Measurements from ENCODE around the gene SPEN.
"Not testable (repeated sequence)": the region's sequence is repeated elsewhere in the genome, so short reads cannot be mapped to it uniquely, and the experiment has no call there.

Gene SPEN

DNA sequence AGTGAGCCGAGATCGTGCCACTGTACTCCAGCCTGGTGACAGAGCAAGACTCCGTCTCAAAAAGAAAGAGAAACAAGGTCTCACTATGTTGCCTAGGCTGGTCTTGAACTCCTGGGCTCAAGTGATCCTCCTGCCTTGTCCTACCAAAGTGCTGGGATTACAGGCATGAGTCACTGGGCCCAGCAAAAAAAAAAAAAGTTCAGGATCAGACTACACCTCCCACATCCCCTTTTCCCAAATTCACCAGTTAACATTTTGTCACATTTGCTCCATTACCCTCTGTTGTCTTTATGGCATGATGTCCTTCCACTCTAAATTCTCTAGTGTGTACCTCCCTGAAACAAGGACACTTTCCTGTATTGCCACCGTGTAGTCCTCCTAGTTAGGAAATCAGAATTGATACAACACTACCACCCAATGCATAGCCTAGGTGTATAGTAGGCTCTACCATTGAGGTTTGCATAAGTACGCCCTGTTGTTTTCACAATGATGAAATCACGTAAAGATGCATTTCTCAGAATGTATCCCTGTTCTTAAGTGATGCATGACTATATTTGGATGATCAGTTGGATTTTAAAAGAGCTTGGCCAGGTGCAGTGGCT, 10.7 kb downstream of the SPEN start:
- DNase-seq (ENCODE audit: low read depth), result no peak

DNA sequence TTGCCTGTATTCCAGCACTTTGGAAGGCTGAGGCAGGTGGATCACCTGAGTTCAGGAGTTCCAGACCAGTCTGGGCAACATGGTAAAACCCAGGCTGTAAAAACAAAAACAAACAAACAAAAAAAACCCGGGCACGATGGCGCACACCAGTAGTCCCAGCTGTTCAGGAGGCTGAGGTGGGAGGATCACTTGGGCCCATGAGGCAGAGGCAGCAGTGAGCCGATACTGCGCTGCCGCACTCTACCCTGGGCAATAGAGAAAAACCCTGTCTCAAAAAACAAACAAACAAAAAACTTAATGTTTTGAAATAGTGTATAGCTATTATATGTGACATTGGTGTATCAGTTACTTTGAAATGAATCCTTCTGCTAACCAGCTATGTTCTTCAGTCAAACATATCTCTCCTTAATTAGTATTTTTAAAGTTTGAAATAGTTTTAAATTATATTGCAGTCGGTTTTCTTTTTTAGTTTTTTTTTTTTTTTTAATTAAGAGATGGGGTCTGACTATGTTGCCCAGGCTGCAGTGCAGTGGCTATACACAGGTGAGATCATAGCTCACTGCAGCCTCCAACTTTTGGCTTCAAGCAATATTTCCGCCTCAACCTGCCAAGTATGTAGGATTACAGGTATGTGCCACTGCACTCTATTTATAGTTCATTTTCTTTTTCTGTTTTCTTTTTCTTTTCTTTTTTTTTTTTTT, 11.3 kb downstream of the SPEN start:
- no peak for DNase-seq (ENCODE audit: low read depth)

DNA sequence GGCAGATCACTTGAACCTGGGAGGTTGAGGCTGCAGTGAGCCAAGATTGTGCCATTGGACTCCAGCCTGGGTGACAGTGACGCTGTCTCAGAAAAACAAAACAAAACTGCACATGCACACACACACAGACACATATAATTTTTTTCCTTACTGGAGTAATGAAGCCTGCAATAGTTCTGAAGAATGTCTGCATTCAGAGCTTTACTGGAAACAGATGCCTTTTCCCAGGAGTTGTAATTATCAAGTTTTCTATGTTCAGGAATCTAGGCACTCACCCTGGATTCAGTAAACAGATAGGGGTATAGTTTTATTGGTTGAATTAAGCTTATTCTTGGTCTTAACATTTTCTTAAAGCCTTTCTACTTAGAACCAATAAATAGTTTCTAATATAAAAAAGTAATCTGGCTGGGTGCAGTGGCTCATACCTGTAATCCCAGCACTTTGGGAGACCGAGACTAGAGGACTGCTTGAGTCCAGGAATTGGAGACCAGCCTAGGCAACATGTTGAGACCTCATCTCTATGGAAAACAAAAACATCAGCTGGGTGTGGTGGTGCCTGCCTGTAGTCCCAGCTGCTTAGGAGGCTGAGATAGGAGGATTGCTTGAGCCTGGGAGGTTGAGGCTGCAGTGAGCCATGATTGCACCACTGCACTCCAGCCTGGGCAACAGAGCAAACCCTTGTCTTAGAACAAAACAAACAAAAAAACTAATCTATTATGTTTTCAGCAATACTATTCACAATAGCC, 15.8 kb downstream of the SPEN start:
- no peak for DNase-seq (ENCODE audit: low read depth)

DNA sequence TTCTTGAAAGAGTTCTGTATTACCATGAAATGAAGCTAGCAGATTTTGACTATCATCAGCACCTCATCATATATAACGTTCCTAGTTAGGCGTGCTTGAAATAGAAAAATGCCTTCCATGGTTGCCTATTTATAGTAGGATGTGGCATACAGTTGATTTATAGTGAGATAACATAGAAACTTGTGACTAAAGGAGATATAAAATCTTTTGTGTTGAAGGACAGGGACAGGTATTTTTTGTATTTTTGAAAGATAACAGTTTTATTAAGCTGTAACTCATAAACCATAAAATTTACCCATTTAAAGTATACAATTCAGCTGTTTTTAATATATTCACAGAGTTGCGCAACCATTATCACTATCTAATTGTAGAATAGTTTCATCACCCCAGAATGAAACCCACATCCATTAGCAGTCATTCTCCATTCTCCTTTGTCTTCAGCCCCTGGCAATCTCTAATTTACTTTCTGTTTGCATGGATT, 19.3 kb downstream of the SPEN start:
- no peak for DNase-seq (ENCODE audit: low read depth)

DNA sequence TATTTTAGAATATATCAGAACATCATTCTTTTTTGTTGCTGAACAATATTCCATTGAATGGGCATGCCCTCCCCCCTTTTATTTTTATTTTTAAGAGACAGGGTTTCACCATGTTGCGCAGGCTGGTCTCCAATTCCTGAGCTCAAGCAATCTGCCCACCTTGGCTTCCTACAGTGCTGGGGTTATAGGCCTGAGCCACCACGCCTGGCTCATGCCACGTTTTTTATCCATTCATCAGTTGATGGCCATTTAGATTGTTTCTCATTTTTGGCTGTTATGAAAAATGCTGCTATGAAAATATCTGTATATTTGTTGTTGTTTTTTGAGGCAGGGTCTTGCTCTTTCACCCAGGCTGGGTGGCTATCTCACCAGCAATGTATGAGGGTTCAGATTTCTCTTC, 19.8 kb downstream of the SPEN start:
- no peak for DNase-seq (ENCODE audit: low read depth)

DNA sequence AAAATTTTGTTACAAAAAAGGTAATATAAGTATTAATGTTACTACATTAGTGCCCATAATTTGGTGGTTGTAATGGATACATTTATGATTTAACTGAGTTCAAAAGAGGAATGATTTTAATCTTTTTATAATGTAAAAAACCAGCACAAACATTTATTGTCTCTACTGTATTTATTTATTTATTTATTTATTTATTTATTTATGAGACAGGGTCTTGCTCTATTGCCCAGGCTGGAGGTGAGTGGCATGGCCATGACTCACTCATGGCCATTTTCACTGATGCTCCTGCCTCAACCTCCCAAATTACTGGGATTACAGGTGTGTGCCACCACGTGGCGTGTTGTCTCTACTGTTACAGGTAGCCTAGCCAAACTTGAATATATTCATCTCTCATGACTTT, 21.9 kb downstream of the SPEN start:
- DNase-seq (ENCODE audit: low read depth), result no peak

DNA sequence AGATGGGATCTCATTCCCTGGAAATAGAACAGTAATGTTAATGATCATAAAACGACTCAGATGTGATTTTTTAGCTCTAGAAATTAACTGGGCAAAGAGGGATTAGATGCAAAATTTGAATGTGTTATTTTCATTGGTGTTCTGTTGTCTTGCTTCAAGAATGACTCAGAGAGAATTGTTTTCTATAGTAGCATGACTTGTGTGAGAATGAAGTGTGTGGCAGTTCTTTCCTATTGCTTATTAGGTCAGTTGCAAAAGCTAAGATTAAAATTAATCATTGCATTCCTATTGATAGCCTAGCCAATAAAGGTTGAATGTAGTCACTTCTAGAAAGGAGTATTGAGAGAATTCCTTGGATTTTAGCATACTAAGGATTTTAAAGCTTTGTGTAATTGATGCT, 22.9 kb downstream of the SPEN start:
- no peak for DNase-seq (ENCODE audit: low read depth)

DNA sequence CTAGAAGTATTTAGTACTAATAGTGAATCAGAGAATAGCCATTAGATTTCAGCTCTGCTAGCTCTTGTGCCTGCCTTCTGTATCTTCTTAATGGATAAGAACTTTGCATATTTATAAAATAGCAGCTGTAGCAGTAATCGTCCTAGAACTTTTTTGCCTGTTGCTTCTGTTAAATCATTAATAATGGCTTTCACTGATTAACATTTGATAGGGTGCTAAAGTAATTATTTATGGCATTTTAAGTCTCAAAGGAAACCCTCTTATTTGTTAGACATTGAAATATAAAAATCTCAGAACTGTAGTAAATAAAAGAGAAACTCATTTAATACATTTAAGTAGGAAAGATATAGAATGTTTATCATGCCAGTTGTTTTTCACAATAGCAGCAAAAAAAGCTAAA, 27.0 kb downstream of the SPEN start:
- DNase-seq (ENCODE audit: low read depth), result no peak

DNA sequence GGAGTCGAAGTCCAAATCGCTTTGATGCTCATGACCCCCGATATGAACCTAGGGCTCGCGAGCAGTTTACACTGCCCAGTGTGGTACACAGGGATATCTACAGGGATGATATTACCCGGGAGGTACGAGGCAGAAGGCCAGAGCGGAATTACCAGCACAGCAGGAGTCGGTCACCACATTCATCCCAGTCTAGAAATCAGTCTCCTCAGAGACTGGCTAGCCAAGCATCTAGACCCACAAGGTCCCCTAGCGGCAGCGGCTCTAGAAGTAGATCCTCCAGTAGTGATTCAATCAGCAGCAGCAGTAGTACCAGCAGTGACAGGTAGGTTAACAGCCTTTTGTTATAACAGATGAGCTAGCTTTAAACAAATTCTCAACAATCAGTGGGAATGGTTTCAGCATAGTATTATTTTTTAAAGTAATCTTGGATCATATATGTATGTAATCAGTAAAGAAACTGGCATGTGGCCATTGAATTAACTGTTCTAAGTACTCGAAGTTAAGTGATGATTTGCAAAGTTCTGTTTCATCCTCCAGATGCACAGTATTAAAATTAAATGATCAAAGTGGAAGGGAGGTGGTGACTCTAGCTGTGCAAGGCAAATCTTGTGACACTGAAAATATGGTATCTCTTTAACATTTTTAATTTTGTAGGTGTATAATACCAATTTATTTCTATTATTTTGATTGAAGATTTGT, 29.0 kb downstream of the SPEN start:
- no peak for DNase-seq (ENCODE audit: low read depth)

DNA sequence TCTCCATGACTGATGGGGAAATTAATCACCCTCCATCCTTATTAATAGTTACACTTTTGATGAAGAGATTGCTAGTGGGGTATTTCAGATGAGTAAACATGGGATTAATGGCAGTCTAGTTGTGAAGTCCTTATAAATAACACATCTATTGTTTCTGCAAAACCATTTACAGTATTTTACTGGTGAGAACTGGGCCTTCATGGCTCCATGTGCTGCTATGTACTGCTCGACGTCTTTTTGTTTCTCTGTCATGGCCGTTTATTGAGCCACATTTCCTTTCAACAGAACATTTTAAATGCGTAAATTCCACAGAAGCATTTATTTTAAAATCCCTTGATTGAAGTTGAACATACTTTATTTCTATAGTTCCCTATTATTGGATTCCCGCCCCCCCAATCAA, 34.5 kb downstream of the SPEN start:
- DNase-seq (ENCODE audit: low read depth), result no peak

DNA sequence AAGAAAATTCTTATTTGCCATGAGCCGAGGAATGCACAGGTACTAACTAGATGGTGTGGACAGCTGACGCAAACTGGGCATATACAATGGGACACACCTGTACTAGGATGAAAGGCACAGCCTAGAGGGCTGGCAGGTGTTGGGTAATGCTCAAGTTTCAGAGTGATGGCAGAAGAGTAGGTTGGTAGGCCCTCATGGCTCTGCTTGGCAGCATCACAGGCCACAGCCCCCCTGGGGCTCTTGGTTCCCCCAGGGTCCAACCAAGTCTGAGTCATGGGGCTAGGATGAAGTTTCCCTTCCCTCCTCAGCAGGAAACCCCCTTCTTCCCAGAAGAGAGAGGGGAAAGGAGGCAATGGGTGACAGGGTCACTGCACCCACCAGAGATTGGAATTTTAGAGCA, 35.2 kb downstream of the SPEN start:
- DNase-seq (ENCODE audit: low read depth), result no peak

DNA sequence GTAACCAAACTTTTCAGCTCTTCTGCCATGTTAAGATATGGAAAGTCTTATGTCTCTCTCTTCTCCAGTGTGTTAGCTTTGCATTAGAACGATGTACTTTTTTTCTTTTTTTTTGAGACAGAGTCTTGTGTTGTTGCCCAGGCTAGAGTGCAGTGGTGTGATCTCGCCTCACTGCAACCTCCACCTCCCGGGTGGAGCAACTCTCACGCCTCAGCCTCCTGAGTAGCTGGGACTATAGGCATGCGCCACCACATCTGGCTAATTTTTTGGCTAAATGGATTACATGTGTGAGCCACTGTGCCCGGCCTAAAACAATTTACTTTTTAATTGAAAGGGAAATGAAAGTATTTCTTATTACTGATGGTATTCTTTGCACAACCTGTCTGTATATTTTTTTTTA, 35.8 kb downstream of the SPEN start:
- no peak for DNase-seq (ENCODE audit: low read depth)

DNA sequence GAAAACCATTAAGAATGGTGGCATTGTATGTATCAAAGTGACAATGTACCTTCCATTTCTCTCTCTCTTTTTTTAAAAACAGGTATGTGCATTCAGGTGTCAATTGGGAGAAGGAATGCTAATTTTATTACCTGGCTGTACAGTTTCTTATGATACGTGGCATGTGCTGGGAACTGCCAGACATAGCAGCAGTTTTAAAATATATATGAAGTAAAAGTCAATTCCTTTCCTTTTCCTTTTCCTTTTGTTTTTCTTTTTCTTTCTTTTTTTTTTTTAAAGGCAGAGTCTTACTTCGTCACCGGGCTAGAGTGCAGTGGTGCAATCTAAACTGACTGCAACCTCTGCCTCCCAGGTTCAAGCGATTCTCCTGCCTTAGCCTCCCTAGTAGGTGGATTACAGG, 37.0 kb downstream of the SPEN start:
- DNase-seq (ENCODE audit: low read depth), result no peak

DNA sequence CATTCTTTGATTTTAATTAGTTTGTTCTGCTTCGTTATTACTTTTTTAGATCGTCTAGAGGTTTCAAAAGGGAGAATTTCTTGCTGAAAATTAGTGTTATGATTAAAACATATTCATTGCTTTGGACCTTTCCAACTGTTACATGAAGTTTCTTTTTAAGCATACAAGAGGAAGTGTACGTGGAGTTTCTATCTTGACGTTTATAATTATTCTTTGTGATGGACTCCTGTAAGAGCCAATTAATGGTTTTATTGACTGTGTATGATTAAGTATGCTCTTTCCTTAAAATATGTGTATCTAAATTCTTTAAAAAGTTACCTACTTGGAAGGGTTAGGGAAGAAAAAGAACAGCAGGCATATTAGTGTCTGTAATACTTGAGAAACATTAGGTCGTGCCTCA, 37.8 kb downstream of the SPEN start:
- DNase-seq (ENCODE audit: low read depth), result no peak

DNA sequence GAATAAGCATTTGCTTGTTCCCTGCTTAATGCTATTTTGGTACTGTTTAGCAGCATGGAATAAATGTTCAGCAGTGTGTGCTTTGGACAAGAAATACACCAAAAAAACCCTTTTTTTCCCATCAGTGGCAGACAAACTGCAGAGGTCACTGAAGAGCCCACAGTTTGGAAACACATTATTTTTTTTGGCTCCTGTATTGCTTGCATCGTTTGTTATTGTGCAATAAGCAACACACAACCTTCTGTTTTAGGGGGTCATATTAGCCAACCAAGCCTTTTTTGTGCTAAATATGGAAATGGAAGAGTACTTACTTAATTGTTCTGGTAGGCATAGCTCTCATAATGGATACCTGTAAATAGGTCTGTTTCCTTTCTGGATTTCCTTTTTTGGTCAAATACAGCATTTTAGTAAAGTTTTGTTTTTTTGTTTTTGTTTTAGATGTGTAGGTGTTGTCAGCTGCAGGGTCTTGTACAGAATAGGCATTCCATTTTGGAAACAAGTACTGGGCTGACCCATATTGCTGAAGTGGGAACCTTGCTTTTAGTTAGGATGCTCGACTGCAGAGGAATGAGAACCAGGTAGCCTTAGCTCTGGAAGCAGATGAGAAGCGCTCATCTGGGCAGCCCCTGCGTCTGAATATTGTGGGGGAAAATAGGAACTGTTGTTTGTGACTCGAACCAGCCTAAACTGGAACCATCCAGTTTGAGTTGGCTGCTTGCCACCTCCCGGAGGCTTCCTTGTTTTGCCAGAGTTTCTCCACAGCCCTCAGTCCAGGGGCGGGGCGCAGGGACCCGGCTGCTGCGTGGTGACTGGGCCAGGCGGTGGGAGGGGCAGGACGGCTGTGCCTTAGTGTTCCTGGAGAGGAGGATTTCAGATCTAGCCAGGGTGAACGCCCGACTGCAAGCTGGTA, 38.4 kb downstream of the SPEN start:
- DNase-seq (ENCODE audit: low read depth), result peak; percentile 69

DNA sequence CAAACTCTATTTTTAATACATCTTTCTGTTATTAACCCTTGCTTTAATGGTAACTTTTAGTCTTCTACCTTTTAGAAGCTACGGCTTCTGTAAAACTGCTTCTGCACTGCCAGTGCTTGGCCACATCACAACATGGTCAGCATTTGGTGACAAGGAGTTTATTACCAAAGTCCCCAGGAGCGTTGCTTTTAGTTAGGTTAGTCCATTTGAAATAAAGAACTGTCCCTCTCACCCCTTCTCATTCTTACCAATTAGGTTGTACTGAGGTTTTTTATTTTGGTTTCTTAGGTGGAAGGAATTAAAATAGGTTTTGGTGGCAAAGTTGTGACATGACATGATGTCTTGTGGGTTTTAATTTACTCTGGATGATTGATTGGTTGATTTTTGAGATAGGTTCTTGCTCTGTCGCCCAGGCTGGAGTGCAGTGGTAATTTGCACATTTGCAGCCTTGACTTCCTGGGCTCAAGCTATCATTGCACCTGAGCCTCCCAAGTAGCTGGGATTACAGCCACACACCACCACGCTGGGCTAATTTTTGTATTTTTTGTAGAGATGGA, 39.2 kb downstream of the SPEN start:
- DNase-seq (ENCODE audit: low read depth), result no peak

DNA sequence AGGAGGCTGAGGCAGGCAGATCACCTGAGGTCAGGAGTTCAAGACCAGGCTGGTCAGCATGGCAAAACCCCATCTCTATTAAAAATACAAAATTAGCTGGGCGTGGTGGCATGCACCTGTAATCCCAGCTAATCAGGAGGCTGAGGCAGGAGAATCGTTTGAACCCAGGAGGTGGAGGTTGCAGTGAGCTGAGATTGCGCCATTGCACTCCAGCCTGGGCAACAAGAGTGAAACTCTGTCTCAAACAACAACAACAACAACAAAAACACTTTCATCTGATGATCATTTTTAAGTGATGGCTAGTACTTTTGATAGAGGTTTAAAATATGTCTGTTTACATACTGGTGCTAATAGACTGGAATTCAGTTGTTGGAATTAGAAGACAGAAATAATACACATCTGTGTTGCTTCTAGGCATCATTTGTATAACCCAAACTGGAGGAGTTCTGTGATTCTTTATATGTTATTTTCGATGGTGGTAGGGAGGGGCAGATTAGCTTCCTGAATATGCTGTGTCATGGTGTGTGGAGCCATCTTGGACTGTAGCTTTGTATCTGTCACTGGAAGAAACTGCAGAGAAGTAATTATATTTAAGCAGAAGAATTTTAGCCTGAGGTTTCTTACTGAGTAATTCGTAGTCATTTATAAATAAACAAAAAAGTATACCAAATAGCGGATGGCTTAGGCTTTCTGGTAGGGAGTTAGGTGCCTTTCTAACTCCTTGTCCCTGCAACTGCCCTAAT, 45.5 kb downstream of the SPEN start:
- not testable (repeated sequence) for DNase-seq (ENCODE audit: low read depth)

DNA sequence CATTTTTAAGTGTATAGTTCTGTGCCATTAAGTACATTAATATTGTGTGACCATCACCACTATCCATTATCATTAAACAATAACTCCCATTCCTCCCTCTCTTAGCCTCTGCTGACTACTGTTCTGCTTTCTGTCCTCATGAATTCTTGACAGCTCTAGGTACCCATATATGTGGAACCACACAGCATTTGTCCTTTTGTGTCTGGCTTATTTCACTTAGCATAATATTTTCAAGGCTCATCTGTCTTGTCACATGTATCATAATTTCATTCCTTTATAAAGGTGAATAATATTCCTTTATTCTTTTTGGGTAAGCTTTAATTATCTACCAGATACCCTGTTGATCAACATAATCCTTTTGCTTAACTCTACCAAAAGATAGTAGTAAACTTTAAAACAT, 47.7 kb downstream of the SPEN start:
- DNase-seq (ENCODE audit: low read depth), result no peak

DNA sequence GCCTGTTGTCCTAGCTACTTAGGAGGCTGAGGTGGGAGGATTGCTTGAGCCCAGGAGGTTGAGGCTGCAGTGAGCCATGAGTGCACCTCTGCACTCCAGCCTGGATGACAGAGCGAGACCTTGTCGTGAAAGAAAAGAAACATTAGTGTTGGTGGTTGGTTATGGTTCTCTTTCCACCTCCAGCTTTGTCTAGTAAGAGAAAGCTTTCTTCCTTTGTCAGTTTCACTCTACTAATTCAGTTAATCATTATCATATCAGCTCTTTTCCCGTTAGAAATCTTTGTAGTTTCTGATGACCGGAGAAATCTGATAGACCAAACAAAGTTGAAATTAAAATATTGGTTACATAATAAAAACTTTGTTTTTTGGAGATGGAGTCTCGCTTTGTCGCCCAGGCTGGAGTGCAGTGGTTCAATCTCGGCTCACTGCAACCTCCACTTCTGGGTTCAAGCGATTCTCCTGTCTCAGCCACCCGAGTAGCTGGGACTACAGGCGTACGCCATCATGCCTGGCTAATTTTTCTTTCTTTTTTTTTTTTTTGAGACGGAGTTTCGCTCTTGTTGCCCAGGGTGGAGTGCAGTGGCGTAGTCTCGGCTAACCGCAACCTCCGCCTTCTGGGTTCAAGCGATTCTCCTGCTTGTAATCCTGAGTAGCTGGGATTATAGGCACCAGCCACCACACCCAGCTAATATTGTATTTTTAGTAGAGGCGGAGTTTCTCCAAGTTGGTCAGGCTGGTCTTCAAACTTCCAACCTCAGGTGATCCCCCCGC, 49.5 kb downstream of the SPEN start:
- not testable (repeated sequence) for DNase-seq (ENCODE audit: low read depth)

DNA sequence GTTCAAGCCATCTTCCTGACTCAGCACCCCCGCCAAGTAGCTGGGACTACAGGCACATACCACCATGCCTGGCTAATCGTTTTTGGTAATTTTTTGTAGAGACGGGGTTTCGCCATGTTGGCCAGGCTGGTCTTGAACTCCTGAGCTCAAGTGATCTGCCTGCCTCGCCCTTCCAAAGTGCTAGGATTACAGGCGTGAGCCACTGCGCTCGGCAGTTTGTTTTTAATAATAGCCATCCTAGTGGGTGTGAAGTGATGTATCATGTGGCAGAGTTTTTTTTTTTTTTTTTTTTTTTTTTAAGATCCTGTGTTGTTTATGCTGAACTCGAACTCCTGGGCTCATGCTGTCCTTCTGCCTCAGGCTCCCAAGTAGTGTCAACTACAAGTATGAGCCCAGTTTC, 51.8 kb downstream of the SPEN start:
- no peak for DNase-seq (ENCODE audit: low read depth)

Data from GM04503 (cell line).